NCI-H187 (cell line): ENCODE results near the gene DHRSX.
"Not testable (repeated sequence)": the region's sequence is repeated elsewhere in the genome, so short reads cannot be mapped to it uniquely, and the experiment has no call there.

Experiments
- DNase-seq, 2 experiments: peaks; one replicate each; lab custom pipeline; 2025; lab: John Stamatoyannopoulos, UW

The DHRSX gene

DNA sequence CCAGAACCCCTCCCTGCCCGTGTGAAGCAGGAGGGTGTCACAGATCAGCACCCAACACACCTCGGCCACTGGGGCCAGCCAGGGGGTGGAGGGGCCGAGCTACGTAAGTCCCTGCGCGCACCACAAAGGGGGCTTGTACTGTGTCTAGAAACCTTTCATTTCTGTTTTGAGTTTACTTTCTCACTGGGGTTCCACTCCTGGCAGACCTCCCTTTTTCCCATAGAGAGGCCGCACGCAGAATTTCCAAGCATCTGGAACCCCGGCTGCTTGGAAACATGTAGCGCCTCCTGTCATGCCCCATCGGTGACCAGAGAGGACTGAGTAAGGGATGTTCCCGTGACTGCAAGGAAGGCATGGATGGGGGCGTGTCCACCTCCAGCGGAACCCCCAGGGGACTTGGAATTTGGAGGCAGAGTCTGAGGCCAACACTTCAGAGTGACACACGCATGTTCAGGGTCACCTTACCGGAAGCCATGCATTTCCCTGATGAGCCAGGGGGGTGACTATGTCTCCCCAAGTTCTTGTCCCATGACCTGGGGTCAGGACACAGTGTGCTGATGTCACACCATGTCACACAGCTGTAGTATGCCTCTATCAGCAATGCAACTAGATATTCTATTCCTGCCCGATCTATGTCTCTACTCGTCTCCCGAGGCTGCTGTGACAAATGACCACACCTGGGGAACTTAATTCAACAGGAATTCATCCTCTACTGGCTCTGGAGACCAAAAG, 105.3 kb downstream of the DHRSX start:
- DNase-seq = no peak

DNA sequence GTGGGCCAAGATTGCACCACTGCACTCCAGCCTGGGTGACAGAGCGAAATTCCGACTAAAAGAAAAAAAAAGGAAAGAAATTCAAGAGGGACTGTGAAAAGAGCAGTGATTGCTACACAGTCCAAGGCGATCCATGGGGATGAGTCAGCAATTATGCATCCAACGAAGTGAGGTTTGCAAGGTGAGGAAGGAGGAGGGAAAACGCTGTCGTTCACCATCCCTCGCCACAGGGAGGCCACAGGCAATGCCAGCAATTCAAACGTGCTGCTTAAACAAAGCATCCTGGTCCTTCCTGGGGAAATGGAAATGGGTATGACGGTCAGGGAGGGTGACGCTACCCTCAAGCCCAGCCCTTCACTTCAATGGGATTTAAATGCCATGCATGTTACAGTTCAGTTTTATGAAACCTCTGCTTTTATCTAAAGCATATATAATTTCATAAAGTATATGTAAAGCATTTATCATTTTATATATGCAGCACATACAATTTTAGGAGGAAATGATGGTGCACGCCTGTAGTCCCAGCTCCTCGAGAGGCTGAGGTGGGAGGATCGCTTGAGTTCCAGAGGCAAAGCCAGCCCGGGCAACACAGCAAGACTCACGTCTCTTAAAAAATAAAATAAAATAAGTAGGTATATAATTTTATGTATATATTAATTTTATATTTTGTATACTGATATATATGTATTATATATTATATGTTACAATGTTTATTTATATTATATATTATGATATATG, 108.7 kb downstream of the DHRSX start:
- no peak for DNase-seq

DNA sequence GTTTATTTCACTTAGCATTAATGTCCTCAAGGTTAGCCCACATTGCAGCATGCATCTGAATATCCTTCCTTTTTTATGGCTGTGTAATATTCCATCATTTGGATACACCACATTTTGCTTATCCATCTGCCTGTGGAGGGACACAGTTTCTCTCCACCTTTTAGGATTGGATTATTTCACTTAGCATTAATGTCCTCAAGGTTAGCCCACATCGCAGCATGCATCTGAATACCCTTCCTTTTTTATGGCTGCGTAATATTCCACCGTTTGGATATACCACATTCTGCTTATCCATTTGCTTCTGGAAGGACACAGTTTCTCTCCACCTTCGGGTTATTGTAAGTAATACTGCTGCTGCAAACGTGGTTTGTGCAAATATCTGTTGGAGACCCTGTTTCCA, 110.0 kb downstream of the DHRSX start:
- DNase-seq = no peak

- not testable (repeated sequence) for DNase-seq
Measured at GRCh38 chrX:2389731-2390130, 111.0 kb downstream of the DHRSX start.

DNA sequence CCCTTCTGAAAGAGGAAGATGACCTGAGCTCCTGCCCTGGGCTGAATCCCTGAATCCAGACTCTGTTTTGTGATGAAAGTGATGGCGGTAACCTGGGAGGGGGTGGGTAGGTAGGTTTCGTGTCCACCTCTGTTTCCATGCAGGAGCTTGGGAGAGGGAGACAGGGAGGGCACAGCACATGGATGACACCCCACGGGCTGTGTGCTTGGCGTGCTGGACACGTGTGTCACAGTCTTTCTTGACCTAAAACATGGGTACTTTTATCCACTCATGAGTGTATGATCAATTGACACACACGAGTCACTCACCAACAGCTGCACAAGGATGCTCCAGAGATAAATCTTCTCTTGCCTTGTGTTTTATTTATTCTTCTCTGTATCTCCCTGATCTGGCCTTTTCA, 111.5 kb downstream of the DHRSX start:
- no peak for DNase-seq

DNA sequence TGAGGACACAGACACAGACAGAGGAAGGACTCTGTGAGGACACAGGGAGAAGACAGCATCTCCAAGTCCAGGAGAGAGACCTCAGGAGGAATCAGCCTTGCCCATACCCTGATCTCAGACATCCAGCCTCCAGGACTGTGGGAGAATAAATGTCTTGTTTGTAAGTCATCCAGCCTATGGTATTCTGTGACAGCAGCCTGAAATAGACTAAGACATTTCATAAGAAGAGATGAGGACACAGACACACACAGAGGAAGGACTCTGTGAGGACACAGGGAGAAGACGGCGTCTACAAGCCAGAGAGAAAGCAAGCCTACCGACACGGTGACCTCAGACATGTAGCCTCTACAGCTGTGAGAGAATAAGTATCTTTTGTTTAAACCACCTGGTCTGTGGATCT, 112.1 kb downstream of the DHRSX start:
- no peak for DNase-seq

- DNase-seq = no peak
Measured at GRCh38 chrX:2387614-2388239, 113.0 kb downstream of the DHRSX start.

- DNase-seq = no peak
Measured at GRCh38 chrX:2385224-2385623, 115.6 kb downstream of the DHRSX start.

DNA sequence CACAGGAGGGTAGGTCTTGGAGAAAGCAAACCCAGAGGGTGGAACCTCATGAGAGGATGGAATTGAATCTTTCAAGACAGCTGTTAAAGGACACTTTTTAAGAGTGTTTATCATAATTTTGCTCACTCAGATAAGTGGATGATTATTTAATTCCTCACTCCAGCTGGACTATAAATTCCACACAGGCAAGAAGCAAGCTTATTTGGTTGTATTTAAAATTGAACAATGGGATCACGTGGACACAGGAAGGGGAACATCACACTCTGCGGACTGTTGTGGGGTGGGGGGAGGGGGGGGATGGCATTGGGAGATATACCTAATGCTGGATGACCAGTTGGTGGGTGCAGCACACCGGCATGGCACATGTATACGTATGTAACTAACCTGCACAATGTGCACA, 116.3 kb downstream of the DHRSX start:
- no peak for DNase-seq

DNA sequence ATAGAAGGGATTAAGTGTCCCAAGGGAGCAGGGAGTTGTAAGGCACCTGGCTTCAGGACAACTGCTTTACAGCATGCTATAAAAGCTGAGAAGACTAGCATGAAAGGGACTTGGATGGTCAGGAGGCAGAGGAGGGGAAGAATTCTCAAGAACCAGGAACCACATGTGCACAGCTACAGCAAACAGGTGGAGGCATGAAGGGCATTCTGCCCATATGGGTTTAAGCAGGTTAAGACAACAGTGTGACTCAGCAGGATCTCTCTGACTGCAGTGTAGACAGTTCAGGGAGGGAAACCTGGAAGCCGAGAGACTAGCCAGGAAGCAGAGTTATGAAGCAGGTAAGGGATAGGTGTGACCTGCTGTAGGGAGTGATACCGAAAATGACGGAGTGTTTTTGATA, 117.0 kb downstream of the DHRSX start:
- no peak for DNase-seq

DNA sequence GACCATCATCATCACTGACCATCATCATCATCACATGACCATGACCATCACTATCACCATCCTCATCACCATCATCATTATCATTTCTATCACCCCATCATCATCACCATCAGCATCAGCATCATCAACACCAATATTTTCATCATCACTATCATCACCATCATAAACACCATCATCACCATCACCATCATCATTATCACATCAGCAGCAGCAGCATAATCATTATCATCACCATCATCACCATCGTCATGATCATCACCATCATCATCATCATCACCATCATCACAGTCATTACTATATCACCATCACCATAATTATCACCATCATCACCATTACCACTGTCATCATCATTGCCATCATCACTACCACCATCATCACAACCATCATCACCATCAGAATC, 117.6 kb downstream of the DHRSX start:
- no peak for DNase-seq

DNA sequence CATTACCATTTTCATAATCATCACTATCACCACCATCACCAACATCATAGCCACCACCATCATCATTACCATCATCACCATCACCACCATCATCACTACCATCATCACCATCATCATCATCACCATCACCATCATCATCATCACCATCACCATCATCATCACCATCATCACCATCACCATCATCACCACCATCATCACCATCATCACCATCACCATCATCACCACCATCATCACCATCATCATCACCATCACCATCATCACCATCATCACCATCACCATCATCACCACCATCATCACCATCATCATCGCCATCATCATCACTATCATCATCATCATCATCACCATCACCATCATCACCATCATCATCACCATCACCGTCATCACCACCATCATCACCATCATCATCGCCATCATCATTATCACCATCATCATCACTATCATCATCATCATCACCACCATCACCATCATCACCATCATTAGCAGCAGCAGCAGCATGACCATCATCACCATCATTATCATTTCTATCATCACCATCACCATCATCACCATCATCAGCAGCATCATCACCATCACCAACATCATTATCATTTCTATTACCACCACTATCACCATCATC, 118.2 kb downstream of the DHRSX start:
- not testable (repeated sequence) for DNase-seq

DNA sequence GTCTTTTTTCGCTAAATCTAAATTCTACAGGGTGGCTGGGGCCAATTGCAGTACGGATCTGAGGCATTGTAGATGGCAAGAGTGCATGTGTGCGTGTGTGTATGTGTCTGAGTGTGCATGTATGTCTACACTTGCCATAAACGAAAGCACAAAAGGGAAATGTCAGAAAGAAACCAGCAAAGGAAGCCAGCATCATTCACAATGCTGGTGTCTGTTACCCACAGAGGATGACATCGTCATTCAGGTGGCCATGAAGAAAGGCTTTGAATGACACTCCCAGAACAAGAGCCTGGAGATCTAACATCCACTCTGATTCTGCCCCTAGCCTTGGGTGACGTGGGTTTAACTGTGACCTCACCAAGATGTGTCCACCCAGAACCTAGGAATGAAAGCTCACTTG, 124.6 kb downstream of the DHRSX start:
- no peak for DNase-seq

GRCh38 chrX:2374086-2374485, 126.7 kb downstream of the DHRSX start:
- no peak for DNase-seq

GRCh38 chrX:2373615-2374014, 127.2 kb downstream of the DHRSX start:
- DNase-seq = no peak

GRCh38 chrX:2371026-2371711, 129.6 kb downstream of the DHRSX start:
- DNase-seq = no peak

GRCh38 chrX:2370456-2370855, 130.3 kb downstream of the DHRSX start:
- DNase-seq = no peak

- no peak for DNase-seq
Measured at GRCh38 chrX:2369206-2369605, 131.6 kb downstream of the DHRSX start.

DNA sequence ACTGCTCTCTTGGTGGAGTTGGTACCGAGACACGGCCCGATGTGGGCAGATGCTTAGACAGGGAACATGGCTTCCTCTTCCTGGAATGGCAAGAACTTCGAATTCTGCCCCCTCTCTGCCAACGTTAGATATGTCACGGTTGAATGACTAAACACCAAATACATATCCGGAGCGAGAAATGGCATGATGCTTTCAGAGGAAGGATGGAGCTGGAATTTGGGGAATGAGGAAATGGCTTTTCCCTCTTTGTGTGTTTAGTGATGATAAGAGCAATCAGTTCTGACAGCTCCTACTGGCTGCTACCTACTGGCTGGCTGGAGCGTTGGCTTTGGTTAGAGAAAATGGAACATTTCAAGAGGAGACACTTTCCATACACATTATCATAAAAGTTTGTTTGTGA, 140.0 kb downstream of the DHRSX start:
- no peak for DNase-seq

DNA sequence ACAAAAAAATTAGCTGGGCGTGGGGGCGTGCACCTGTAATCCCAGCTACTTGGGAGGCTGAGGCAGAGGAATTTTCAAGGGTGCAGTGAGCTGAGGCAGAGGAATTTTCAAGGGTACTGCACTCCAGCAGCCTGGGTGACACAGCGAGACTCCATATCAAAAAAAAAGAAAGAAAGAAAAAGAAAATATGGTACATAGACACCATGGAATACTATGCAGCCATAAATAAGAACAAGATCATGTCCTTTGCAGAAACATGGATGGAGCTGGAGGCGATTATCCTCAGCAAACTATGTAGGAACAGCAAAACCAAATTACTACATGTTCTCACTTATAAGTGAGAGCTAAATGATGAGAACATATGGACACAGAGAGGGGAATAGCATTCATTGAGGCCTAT, 141.3 kb downstream of the DHRSX start:
- not testable (repeated sequence) for DNase-seq

GRCh38 chrX:2351999-2352995, 148.5 kb downstream of the DHRSX start:
- DNase-seq = no peak
